GM23338 (cell line): Measurements from ENCODE around the gene EIF3A. TPM values are rescaled to one million over a fixed set of nuclear protein-coding genes. Genes with fewer than 3 reads are reported as not detected.

Experiments
- ATAC-seq: fragments of 200-7000 bp; cut with Tn5 transposase; 3 replicates; pipeline ENCODE4 v1.9.1; 2020
- DNase-seq: peaks from one replicate; pipeline ENCODE4 v3.0.0-alpha.2; 2015; ENCODE audit warnings: low spot score
- H2AFZ ChIP-seq: fragments of 200-600 bp; sonication (generic); 2 replicates; pipeline ENCODE4 v1.8.0; 2016; ENCODE audit warnings: antibody characterized with exemption, mild to moderate bottlenecking, moderate library complexity
- H3F3A ChIP-seq: fragments of 200-600 bp; sonication (generic); replicated peaks from 2 replicates; pipeline ENCODE4 v1.8.0; 2017; ENCODE audit warnings: antibody characterized with exemption, mixed run types, low read depth
- H3K27ac ChIP-seq: fragments of 200-600 bp; sonication (generic); 2 replicates; pipeline ENCODE4 v1.6.1; 2016; ENCODE audit warnings: low read depth
- H3K27me3 ChIP-seq: fragments of 200-600 bp; sonication (generic); 2 replicates; pipeline ENCODE4 v1.8.0; 2016; ENCODE audit warnings: mild to moderate bottlenecking, mixed run types, moderate library complexity; ENCODE audit not compliant: insufficient read depth
- H3K36me3 ChIP-seq: fragments of 200-600 bp; sonication (generic); 2 replicates; pipeline ENCODE4 v1.8.0; 2016; ENCODE audit warnings: mild to moderate bottlenecking; ENCODE audit not compliant: insufficient read depth
- H3K4me1 ChIP-seq: fragments of 200-600 bp; sonication (generic); 2 replicates; pipeline ENCODE4 v1.8.0; 2016; ENCODE audit warnings: mild to moderate bottlenecking, moderate library complexity; ENCODE audit not compliant: insufficient read depth
- H3K4me2 ChIP-seq: fragments of 200-600 bp; sonication (generic); 2 replicates; pipeline ENCODE4 v1.7.1; 2017; ENCODE audit warnings: mixed run types
- H3K4me3 ChIP-seq: fragments of 200-600 bp; sonication (generic); 2 replicates; pipeline ENCODE4 v1.6.1; 2016; ENCODE audit warnings: mixed run types
- H3K79me2 ChIP-seq: fragments of 200-600 bp; sonication (generic); replicated peaks from 2 replicates; pipeline ENCODE4 v1.8.0; 2017; ENCODE audit warnings: mild to moderate bottlenecking; ENCODE audit not compliant: insufficient read depth
- H3K9me2 ChIP-seq: fragments of 200-600 bp; sonication (generic); 2 replicates; pipeline ENCODE4 v1.8.0; 2017; ENCODE audit not compliant: insufficient read depth
- H4K20me1 ChIP-seq: fragments of 200-600 bp; sonication (generic); replicated peaks from 2 replicates; pipeline ENCODE4 v1.8.0; 2017; ENCODE audit warnings: mild to moderate bottlenecking; ENCODE audit not compliant: insufficient read depth
- H3K27ac Mint-ChIP-seq: 2 replicates; pipeline ENCODE4 v1.8.0; 2020; ENCODE audit warnings: inconsistent platforms, mild to moderate bottlenecking, moderate library complexity, mixed read lengths
- H3K27me3 Mint-ChIP-seq: 3 replicates; pipeline ENCODE4 v1.8.0; 2022; ENCODE audit warnings: low read depth, mild to moderate bottlenecking, moderate library complexity, mixed read lengths, inconsistent platforms; ENCODE audit not compliant: insufficient read depth, poor library complexity
- H3K36me3 Mint-ChIP-seq: 3 replicates; pipeline ENCODE4 v1.8.0; 2021; ENCODE audit warnings: low read depth, mild to moderate bottlenecking, inconsistent platforms, moderate library complexity, mixed read lengths
- H3K4me1 Mint-ChIP-seq: 3 replicates; pipeline ENCODE4 v1.8.0; 2020; ENCODE audit warnings: mild to moderate bottlenecking, inconsistent platforms, mixed read lengths
- H3K4me3 Mint-ChIP-seq: 3 replicates; pipeline ENCODE4 v1.8.0; 2021; ENCODE audit warnings: moderate library complexity, mild to moderate bottlenecking, inconsistent platforms, mixed read lengths
- H3K9me3 Mint-ChIP-seq: 3 replicates; pipeline ENCODE4 v1.8.0; 2020; ENCODE audit warnings: moderate library complexity, mild to moderate bottlenecking, inconsistent platforms, mixed read lengths
- CREB1 ChIP-seq: fragments of 250-450 bp; sonication (Bioruptor Pico); IDR thresholded peaks from 2 replicates; pipeline ENCODE4 v1.5.0; 2020; ENCODE audit warnings: low read depth, mild to moderate bottlenecking, moderate library complexity
- EZH2 ChIP-seq: fragments of 200-600 bp; sonication (generic); IDR thresholded peaks from one replicate; pipeline ENCODE4 v1.8.0; 2017; ENCODE audit warnings: antibody characterized with exemption, mild to moderate bottlenecking, low read depth; ENCODE audit not compliant: unreplicated experiment
- EZH2phosphoT487 ChIP-seq: fragments of 200-600 bp; sonication (generic); IDR thresholded peaks from one replicate; pipeline ENCODE4 v1.8.1; 2018; ENCODE audit warnings: antibody characterized with exemption; ENCODE audit not compliant: unreplicated experiment
- JUNB ChIP-seq: IDR thresholded peaks from one replicate; pipeline ENCODE4 v1.6.1; 2016; ENCODE audit warnings: antibody characterized with exemption; ENCODE audit not compliant: unreplicated experiment
- NANOG ChIP-seq: IDR thresholded peaks from 2 replicates; pipeline ENCODE4 v1.6.1; 2016; ENCODE audit warnings: antibody characterized with exemption, borderline replicate concordance
- POLR2AphosphoS5 ChIP-seq: IDR thresholded peaks from 2 replicates; pipeline ENCODE4 v1.6.1; 2016; ENCODE audit warnings: antibody characterized with exemption, low read depth
- STAT1 ChIP-seq: IDR thresholded peaks from one replicate; pipeline ENCODE4 v1.6.1; 2016; ENCODE audit warnings: antibody characterized with exemption; ENCODE audit not compliant: unreplicated experiment
- ZNF114 ChIP-seq: fragments of 250-450 bp; sonication (Bioruptor Pico); IDR thresholded peaks from 2 replicates; pipeline ENCODE4 v1.5.0; 2020; ENCODE audit warnings: mild to moderate bottlenecking, moderate library complexity
- ZNF331 ChIP-seq: fragments of 250-450 bp; sonication (Bioruptor Pico); IDR thresholded peaks from 2 replicates; pipeline ENCODE4 v1.5.0; 2020; ENCODE audit warnings: low read depth, mild to moderate bottlenecking, moderate library complexity
- polyA plus RNA-seq: library from polyadenylated mRNA; unstranded; fragments of >200 nt; fragmentation: Nextera tagmentation; extraction: Ambion mirVana; gene quantifications from 2 replicates; pipeline ENCODE4 v1.2.1, GENCODE V29; 2016
- total RNA-seq: library from RNA; depleted of rRNA; stranded (reverse); fragments of >200 nt; shearing (Covaris generic); gene quantifications from 2 replicates; pipeline ENCODE4 v1.2.3, GENCODE V29; 2014
- TF ChIP-seq, protein P1 (sequence below): IDR thresholded peaks from one replicate; pipeline ENCODE4 v1.6.1; 2018; ENCODE audit warnings: antibody characterized with exemption; ENCODE audit not compliant: unreplicated experiment
- TF ChIP-seq, protein P2 (sequence below): IDR thresholded peaks from 2 replicates; pipeline ENCODE4 v1.6.1; 2016; ENCODE audit warnings: antibody characterized with exemption
- TF ChIP-seq, protein P3 (sequence below), 2 experiments: fragments of 200-600 bp in 1 of 2; sonication (generic) in 1 of 2; conservative IDR thresholded peaks; 2 replicates each; pipeline versions ENCODE4 v1.5.1 to v1.6.1; 2016 to 2017; ENCODE audit warnings: antibody characterized with exemption in 2 of 2, low read depth in 2 of 2, mild to moderate bottlenecking in 2 of 2, moderate library complexity in 1 of 2

The EIF3A gene
- total and polyA plus RNA-seq, 2 experiments from 2014 or later: 152 to 170 TPM

DNA sequence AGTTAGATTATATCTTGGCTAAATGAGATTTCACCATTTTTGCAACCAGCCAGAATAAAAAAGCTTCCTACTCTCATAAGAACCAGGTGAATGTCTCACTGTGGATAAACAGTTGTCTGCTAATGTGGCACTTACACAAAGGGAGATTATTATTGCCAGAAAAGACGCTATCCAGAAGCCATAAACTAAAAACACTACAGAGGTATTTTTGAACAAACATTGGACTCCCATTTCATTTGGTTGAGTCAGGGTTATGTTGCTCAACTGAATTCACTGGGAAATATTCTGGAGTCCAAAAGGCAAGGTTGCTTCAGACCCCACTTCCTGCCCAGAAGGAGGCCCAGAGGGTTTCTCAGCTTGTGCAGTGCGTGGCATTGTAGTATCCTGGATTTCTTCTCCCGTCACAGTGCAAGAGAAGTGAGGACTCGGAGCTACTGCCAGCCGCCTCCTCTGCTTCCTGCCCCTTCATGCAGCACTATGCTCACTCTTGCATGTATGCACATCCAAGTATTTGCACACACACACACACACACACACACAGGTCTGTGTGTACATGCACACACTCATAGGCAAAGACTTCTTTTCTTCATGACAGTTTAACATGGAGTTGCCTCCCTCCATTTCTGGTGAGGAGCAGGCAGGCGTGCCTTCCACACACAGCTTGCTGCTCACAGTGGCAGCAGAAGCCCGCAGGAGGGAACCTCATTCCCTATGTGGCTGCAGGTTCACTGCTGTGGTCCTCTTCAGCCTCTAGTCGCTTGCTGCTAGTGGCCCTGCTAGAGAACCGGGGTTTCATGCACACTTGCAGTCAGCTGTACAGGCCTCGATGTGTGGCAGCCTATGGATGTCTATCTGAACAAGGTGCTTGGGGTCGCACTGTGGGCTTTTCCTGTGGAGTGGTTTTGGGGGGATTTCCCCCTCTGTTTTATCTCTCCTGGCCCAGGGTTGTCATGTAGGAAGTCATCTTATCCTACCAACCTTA, 33.4 kb upstream of the EIF3A start:
- no peaks in the 10 kb centered on the region for H3K4me1 ChIP-seq
- no peak overlapping the region for H3K4me2 ChIP-seq

More for the DNA sequence above, 33.4 kb upstream of the EIF3A start:
- TF ChIP-seq CREB1 (CRISPR knock-in tag) (no peak), EZH2 (no peak), ZNF114 (CRISPR knock-in tag) (no peak), STAT1 (no peak), EZH2phosphoT487 (no peak), NANOG (no peak), JUNB (no peak), ZNF331 (CRISPR knock-in tag) (no peak), POLR2AphosphoS5 (no peak)
- TF ChIP-seq, protein P1, sequence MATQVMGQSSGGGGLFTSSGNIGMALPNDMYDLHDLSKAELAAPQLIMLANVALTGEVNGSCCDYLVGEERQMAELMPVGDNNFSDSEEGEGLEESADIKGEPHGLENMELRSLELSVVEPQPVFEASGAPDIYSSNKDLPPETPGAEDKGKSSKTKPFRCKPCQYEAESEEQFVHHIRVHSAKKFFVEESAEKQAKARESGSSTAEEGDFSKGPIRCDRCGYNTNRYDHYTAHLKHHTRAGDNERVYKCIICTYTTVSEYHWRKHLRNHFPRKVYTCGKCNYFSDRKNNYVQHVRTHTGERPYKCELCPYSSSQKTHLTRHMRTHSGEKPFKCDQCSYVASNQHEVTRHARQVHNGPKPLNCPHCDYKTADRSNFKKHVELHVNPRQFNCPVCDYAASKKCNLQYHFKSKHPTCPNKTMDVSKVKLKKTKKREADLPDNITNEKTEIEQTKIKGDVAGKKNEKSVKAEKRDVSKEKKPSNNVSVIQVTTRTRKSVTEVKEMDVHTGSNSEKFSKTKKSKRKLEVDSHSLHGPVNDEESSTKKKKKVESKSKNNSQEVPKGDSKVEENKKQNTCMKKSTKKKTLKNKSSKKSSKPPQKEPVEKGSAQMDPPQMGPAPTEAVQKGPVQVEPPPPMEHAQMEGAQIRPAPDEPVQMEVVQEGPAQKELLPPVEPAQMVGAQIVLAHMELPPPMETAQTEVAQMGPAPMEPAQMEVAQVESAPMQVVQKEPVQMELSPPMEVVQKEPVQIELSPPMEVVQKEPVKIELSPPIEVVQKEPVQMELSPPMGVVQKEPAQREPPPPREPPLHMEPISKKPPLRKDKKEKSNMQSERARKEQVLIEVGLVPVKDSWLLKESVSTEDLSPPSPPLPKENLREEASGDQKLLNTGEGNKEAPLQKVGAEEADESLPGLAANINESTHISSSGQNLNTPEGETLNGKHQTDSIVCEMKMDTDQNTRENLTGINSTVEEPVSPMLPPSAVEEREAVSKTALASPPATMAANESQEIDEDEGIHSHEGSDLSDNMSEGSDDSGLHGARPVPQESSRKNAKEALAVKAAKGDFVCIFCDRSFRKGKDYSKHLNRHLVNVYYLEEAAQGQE: no peak
- TF ChIP-seq, protein P2, sequence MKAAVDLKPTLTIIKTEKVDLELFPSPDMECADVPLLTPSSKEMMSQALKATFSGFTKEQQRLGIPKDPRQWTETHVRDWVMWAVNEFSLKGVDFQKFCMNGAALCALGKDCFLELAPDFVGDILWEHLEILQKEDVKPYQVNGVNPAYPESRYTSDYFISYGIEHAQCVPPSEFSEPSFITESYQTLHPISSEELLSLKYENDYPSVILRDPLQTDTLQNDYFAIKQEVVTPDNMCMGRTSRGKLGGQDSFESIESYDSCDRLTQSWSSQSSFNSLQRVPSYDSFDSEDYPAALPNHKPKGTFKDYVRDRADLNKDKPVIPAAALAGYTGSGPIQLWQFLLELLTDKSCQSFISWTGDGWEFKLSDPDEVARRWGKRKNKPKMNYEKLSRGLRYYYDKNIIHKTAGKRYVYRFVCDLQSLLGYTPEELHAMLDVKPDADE: no peak
- TF ChIP-seq, protein P3, sequence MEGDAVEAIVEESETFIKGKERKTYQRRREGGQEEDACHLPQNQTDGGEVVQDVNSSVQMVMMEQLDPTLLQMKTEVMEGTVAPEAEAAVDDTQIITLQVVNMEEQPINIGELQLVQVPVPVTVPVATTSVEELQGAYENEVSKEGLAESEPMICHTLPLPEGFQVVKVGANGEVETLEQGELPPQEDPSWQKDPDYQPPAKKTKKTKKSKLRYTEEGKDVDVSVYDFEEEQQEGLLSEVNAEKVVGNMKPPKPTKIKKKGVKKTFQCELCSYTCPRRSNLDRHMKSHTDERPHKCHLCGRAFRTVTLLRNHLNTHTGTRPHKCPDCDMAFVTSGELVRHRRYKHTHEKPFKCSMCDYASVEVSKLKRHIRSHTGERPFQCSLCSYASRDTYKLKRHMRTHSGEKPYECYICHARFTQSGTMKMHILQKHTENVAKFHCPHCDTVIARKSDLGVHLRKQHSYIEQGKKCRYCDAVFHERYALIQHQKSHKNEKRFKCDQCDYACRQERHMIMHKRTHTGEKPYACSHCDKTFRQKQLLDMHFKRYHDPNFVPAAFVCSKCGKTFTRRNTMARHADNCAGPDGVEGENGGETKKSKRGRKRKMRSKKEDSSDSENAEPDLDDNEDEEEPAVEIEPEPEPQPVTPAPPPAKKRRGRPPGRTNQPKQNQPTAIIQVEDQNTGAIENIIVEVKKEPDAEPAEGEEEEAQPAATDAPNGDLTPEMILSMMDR (conservative IDR thresholded peaks at IDR 0.05; ENCODE audit: low read depth in 2 of 2): no peak
- ATAC-seq: no peak
- H3K27ac ChIP-seq: no peak overlapping the region
- no peaks in the 10 kb centered on the region for H3K79me2 ChIP-seq
- Mint-ChIP-seq H3K9me3 (no peaks in the 10 kb centered on the region), H3K4me1 (no peaks in the 10 kb centered on the region), H3K36me3 (peaks cover 62% of the 10 kb centered on the region), H3K27ac (no peak overlapping the region), H3K4me3 (no peak overlapping the region), H3K27me3 (no peaks in the 10 kb centered on the region)
- H4K20me1 ChIP-seq: peaks cover 8% of the 10 kb centered on the region
- peaks cover 42% of the 10 kb centered on the region for H3K36me3 ChIP-seq
- no peaks in the 10 kb centered on the region for H3K27me3 ChIP-seq
- H2AFZ ChIP-seq: no peak overlapping the region
- no peaks in the 10 kb centered on the region for H3K9me2 ChIP-seq
- no peaks in the 10 kb centered on the region for H3F3A ChIP-seq
- DNase-seq: no peak
- H3K4me3 ChIP-seq: no peak overlapping the region
